ENCODE results near the gene TMEM87A. TPM values are rescaled to one million over a fixed set of nuclear protein-coding genes. Genes with fewer than 3 reads are reported as not detected.
A peak's percentile ranks its signal among the peaks of the same experiment; 100 is the strongest.

The TMEM87A gene
- total RNA-seq, 1 experiment from 2014 or later: 83.2 TPM

GRCh38 chr15:42218953-42219592 lies 54.2 kb downstream of the TMEM87A start:
- no peak for DNase-seq (ENCODE audit: low read depth, low spot score)

GRCh38 chr15:42217568-42217967 lies 55.7 kb downstream of the TMEM87A start:
- DNase-seq (ENCODE audit: low read depth, low spot score): no peak
- in situ Hi-C loops (cut with HindIII; ENCODE audit: low pct_unique_long_range_greater_than_20kb, low sequenced_read_pairs): no loop called here

More at GRCh38 chr15:42218953-42219592, 54.2 kb downstream of the TMEM87A start:
- in situ Hi-C loops (cut with HindIII; ENCODE audit: low pct_unique_long_range_greater_than_20kb, low sequenced_read_pairs): no loop called here

- peak; percentile 38 for DNase-seq (ENCODE audit: low read depth, low spot score)
- in situ Hi-C loops (cut with HindIII; ENCODE audit: low pct_unique_long_range_greater_than_20kb, low sequenced_read_pairs): no loop called here
These were observed 57.1 kb downstream of the TMEM87A start for GRCh38 chr15:42215913-42216829.

- in situ Hi-C loops (cut with HindIII; ENCODE audit: low pct_unique_long_range_greater_than_20kb, low sequenced_read_pairs): no loop called here
These were observed 58.6 kb downstream of the TMEM87A start for GRCh38 chr15:42214600-42214999.

GRCh38 chr15:42213511-42213910 lies 59.7 kb downstream of the TMEM87A start:
- in situ Hi-C loops (cut with HindIII; ENCODE audit: low pct_unique_long_range_greater_than_20kb, low sequenced_read_pairs): no loop called here
- no peak for DNase-seq (ENCODE audit: low read depth, low spot score)

More at GRCh38 chr15:42214600-42214999, 58.6 kb downstream of the TMEM87A start:
- no peak for DNase-seq (ENCODE audit: low read depth, low spot score)

GRCh38 chr15:42210696-42211095 lies 62.5 kb downstream of the TMEM87A start:
- in situ Hi-C loops (cut with HindIII; ENCODE audit: low pct_unique_long_range_greater_than_20kb, low sequenced_read_pairs): no loop called here
- DNase-seq (ENCODE audit: low read depth, low spot score): no peak

GRCh38 chr15:42207674-42208579 lies 65.3 kb downstream of the TMEM87A start, which contains the start of gene VPS39:
Gene VPS39 (minus strand): TSS chr15:42208304. CDS start chr15:42208153, 151 bp downstream.
- peak; percentile 91 for DNase-seq (ENCODE audit: low read depth, low spot score)
- in situ Hi-C loops (cut with HindIII; ENCODE audit: low pct_unique_long_range_greater_than_20kb, low sequenced_read_pairs): no loop called here

- in situ Hi-C loops (cut with HindIII; ENCODE audit: low pct_unique_long_range_greater_than_20kb, low sequenced_read_pairs): no loop called here
- no peak for DNase-seq (ENCODE audit: low read depth, low spot score)
These were observed 66.8 kb downstream of the TMEM87A start for GRCh38 chr15:42206406-42206805.

GRCh38 chr15:42203891-42204290 lies 69.3 kb downstream of the TMEM87A start:
- DNase-seq (ENCODE audit: low read depth, low spot score): no peak
- in situ Hi-C loops (cut with HindIII; ENCODE audit: low pct_unique_long_range_greater_than_20kb, low sequenced_read_pairs): no loop called here

- in situ Hi-C loops (cut with HindIII; ENCODE audit: low pct_unique_long_range_greater_than_20kb, low sequenced_read_pairs): no loop called here
- no peak for DNase-seq (ENCODE audit: low read depth, low spot score)
These were observed 70.6 kb downstream of the TMEM87A start for GRCh38 chr15:42202653-42203052.

GRCh38 chr15:42201801-42202200 lies 71.4 kb downstream of the TMEM87A start:
- DNase-seq (ENCODE audit: low read depth, low spot score): no peak
- in situ Hi-C loops (cut with HindIII; ENCODE audit: low pct_unique_long_range_greater_than_20kb, low sequenced_read_pairs): no loop called here

- in situ Hi-C loops (cut with HindIII; ENCODE audit: low pct_unique_long_range_greater_than_20kb, low sequenced_read_pairs): no loop called here
These were observed 74.1 kb downstream of the TMEM87A start for GRCh38 chr15:42199126-42199525.

GRCh38 chr15:42198516-42198915 lies 74.7 kb downstream of the TMEM87A start:
- DNase-seq (ENCODE audit: low read depth, low spot score): no peak
- in situ Hi-C loops (cut with HindIII; ENCODE audit: low pct_unique_long_range_greater_than_20kb, low sequenced_read_pairs): no loop called here

More at GRCh38 chr15:42199126-42199525, 74.1 kb downstream of the TMEM87A start:
- no peak for DNase-seq (ENCODE audit: low read depth, low spot score)

GRCh38 chr15:42194513-42194912 lies 78.7 kb downstream of the TMEM87A start:
- in situ Hi-C loops (cut with HindIII; ENCODE audit: low pct_unique_long_range_greater_than_20kb, low sequenced_read_pairs): no loop called here
- no peak for DNase-seq (ENCODE audit: low read depth, low spot score)

- in situ Hi-C loops (cut with HindIII; ENCODE audit: low pct_unique_long_range_greater_than_20kb, low sequenced_read_pairs): no loop called here
- no peak for DNase-seq (ENCODE audit: low read depth, low spot score)
These were observed 79.8 kb downstream of the TMEM87A start for GRCh38 chr15:42193383-42193782.

- in situ Hi-C loops (cut with HindIII; ENCODE audit: low pct_unique_long_range_greater_than_20kb, low sequenced_read_pairs): no loop called here
- DNase-seq (ENCODE audit: low read depth, low spot score): no peak
These were observed 81.5 kb downstream of the TMEM87A start for GRCh38 chr15:42191610-42192346.

- DNase-seq (ENCODE audit: low read depth, low spot score): no peak
- in situ Hi-C loops (cut with HindIII; ENCODE audit: low pct_unique_long_range_greater_than_20kb, low sequenced_read_pairs): no loop called here
These were observed 82.9 kb downstream of the TMEM87A start for GRCh38 chr15:42190370-42190769.
